ENCODE measurements around the gene SEMA4C. TPM values are rescaled to one million over a fixed set of nuclear protein-coding genes. Genes with fewer than 3 reads are reported as not detected.
A peak's percentile ranks its signal among the peaks of the same experiment; 100 is the strongest.
"Not testable (repeated sequence)": the region's sequence is repeated elsewhere in the genome, so short reads cannot be mapped to it uniquely, and the experiment has no call there.

The SEMA4C gene
- total and polyA plus RNA-seq, 9 of the 15 experiments (the other 6 are each of a cell fraction or from before 2014, with no cell fraction given) = 0.32 to 59.7 (median 23.9) TPM

DNA sequence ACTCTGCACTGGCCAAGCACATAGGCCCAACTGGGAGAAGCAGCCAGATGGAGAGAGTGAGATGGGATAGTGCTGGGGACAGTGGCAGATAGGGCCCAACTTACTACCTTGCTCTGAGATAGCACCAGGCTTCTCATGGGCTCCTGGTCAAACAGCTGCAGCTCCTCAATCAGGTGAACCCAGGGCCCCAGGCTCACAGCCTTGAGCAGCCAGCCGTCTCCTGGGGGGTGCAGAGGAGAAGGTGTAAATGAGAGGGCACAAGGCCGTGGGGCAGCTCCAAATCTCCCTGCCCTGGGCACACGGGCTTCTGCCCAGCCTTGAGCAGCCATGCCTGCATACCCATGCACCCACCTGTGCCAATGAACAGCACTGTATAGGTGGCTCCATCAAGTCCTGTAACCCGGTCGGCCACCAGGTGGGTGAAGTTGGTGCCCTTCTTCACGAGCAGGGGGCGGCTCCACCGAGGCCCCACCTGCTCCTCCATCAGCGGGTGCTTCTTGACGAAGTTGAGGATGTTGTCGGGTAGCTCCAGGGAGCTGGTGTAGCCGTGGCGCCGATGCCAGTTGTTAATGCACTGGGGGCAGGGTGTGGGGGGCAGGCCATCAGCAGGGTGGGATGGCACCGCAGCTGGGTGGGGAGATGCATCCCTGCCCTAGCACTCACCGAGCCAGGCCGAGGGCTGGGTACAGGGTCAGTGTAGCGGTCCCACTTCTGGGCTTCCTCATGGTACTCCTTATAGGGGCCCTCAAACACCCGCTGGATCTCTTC is 6.1 kb downstream of the SEMA4C start:
- FAIRE-seq = no peak
- no peaks in the 10 kb centered on the region for H3K27me3 ChIP-seq (ENCODE audit: control insufficient read depth in 2 of 2, insufficient read depth in 2 of 2, low read length in 2 of 2)
- no peak for DNase-seq (ENCODE audit: extremely low read depth in 1 of 4, low spot score in 3 of 4)
- 94% methylated on average over 12 of the region's 19 CpGs for WGBS (ENCODE audit: insufficient coverage, low coverage, missing lambda C conversion rate)
- BruUV-seq (replicated peaks) = no TSS peak
- no peak overlapping the region for H3K27ac ChIP-seq (ENCODE audit: extremely low read depth, low read depth, low read length)
- H3K79me2 ChIP-seq (ENCODE audit: control insufficient read depth, insufficient read depth, low read length) = peaks cover 49% of the 10 kb centered on the region
- H3K4me3 ChIP-seq = no peak overlapping the region
- peaks cover 82% of the 10 kb centered on the region for H3K36me3 ChIP-seq (ENCODE audit: control insufficient read depth, insufficient read depth, low read length)
- peak; percentile 45; the same call in 1 of the 2 replicates for TF ChIP-seq POLR2G (IDR thresholded peaks at IDR 0.05; ENCODE audit: low read depth, low read length)
- TF ChIP-seq ZNF41 (CRISPR knock-in tag; conservative IDR thresholded peaks at IDR 0.05) = no peak
- in situ Hi-C loops (cut with MboI) (loop anchor here (25.0 kb wide), 1 partner anchor 249 kb away; the partner anchor contains the start of gene ANKRD36), intact Hi-C loops (cut with micrococcal nuclease) (no loop called here)
- no peak overlapping the region for H2AFZ ChIP-seq (ENCODE audit: low read depth, low read length)
- ATAC-seq = no peak
- peaks cover 11% of the 10 kb centered on the region for H3K9me1 ChIP-seq (ENCODE audit: control insufficient read depth, insufficient read depth, low read length)
- 0 out of 4 replicates have a peak overlapping the region, but pooled peaks of 1 of the 2 experiments have one; percentile 38 for H3K9ac ChIP-seq (ENCODE audit: insufficient read depth in 1 of 2, low read depth in 2 of 2, low read length in 2 of 2)
- H4K20me1 ChIP-seq (replicated peaks; ENCODE audit: control insufficient read depth, insufficient read depth, low read length) = peaks cover 16% of the 10 kb centered on the region; the same call in 1 of the 2 replicates
- no peaks in the 10 kb centered on the region for H3K9me3 ChIP-seq (replicated peaks; ENCODE audit: control insufficient read depth, insufficient read depth, low read depth, low read length)
- no peak overlapping the region for H3K4me2 ChIP-seq (ENCODE audit: insufficient read depth, low read length)
- POLR2A ChIA-PET = interaction anchor here (0.5 to 1.7 kb wide), 4 partner anchors 10 to 154 kb away, joined by 3 to 8 read pairs (median 3); no protein-coding TSS in a partner anchor
- CTCF ChIA-PET (ENCODE audit: low intra/inter-chr PET ratio) = no interaction called here
- peaks cover 25 to 80% of the 10 kb centered on the region in 2 experiments for H3K4me1 ChIP-seq (replicated peaks in 1 of 2; ENCODE audit: control insufficient read depth in 2 of 2, insufficient read depth in 2 of 2, low read length in 2 of 2)

DNA sequence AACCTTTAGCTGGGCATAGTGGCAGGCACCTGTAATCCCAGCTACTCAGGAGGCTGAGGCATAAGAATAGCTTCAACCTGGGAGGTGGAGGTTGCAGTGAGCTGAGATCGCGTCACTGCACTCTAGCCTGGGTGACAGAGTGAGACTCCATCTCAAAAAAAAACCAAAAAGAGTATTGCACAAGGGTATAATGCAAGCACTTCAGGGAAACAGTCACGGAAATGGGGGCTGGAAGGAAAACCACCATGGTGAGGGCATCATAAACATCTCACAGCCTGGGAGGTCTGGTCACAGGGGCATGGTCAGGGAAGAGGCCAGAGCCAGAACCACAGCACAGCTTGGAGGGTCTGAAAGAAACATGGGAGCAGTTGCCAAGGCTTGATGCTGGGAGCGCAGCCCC is 6.8 kb downstream of the SEMA4C start:
- H2AFZ ChIP-seq (ENCODE audit: low read depth, low read length); DNase-seq (ENCODE audit: extremely low read depth in 1 of 4, low spot score in 3 of 4); H3K9me3 ChIP-seq (replicated peaks; ENCODE audit: control insufficient read depth, insufficient read depth, low read depth, low read length); H3K4me3 ChIP-seq; H3K9ac ChIP-seq (ENCODE audit: insufficient read depth in 1 of 2, low read depth in 2 of 2, low read length in 2 of 2); CTCF ChIA-PET (ENCODE audit: low intra/inter-chr PET ratio); H3K27me3 ChIP-seq (ENCODE audit: control insufficient read depth in 2 of 2, insufficient read depth in 2 of 2, low read length in 2 of 2); H3K4me2 ChIP-seq (ENCODE audit: insufficient read depth, low read length); intact Hi-C loops (cut with micrococcal nuclease); H3K27ac ChIP-seq (ENCODE audit: extremely low read depth, low read depth, low read length); ATAC-seq; BruUV-seq (replicated peaks); FAIRE-seq; POLR2A ChIA-PET: not testable (repeated sequence)
- WGBS (ENCODE audit: insufficient coverage, low coverage, missing lambda C conversion rate) = 90% methylated on average over 3 of the region's 4 CpGs
- Histone ChIP-seq H3K9me1 (ENCODE audit: control insufficient read depth, insufficient read depth, low read length) (peaks cover 11% of the 10 kb centered on the region), H4K20me1 (replicated peaks; ENCODE audit: control insufficient read depth, insufficient read depth, low read length) (peaks cover 14% of the 10 kb centered on the region; the same call in 1 of the 2 replicates), H3K36me3 (ENCODE audit: control insufficient read depth, insufficient read depth, low read length) (peaks cover 79% of the 10 kb centered on the region), H3K79me2 (ENCODE audit: control insufficient read depth, insufficient read depth, low read length) (peaks cover 42% of the 10 kb centered on the region), H3K4me1 (replicated peaks in 1 of 2; ENCODE audit: control insufficient read depth in 2 of 2, insufficient read depth in 2 of 2, low read length in 2 of 2) (peaks cover 27 to 80% of the 10 kb centered on the region in 2 experiments)
- in situ Hi-C loops (cut with MboI) = loop anchor here (25.0 kb wide), 1 partner anchor 249 kb away; the partner anchor contains the start of gene ANKRD36
